Measurements from ENCODE around the gene GDPGP1.

GRCh38 chr15:90205886-90206285, 28.1 kb upstream of the GDPGP1 start:
- TF ChIP-seq CTCF (IDR thresholded peaks at IDR 0.05) = no peak
- no peak for TF ChIP-seq POLR2AphosphoS5 (IDR thresholded peaks at IDR 0.05)
- TF ChIP-seq POLR2A (IDR thresholded peaks at IDR 0.05) = no peak

Measured in breast epithelium (tissue), 3 donors.